Esophagus muscularis mucosa (tissue), 4 donors: ENCODE results near the gene TBC1D21. TPM values are rescaled to one million over a fixed set of nuclear protein-coding genes. Genes with fewer than 3 reads are reported as not detected.

ENCODE experiments used
- DNase-seq: peaks from one replicate; pipeline ENCODE4 v3.0.0-alpha.2; 2017; ENCODE audit errors: extremely low spot score
- H3K27ac ChIP-seq, 4 donors: fragments of 200-600 bp; sonication (generic); replicated peaks in 1 of 4; 1 replicate in 3 of 4; 2 replicates in 1 of 4; pipeline ENCODE4 v1.5.1; 2016 to 2019; ENCODE audit warnings: mild to moderate bottlenecking in 1 of 4
- H3K27me3 ChIP-seq, 4 donors: fragments of 200-600 bp; sonication (generic); one replicate each; pipeline versions ENCODE4 v1.5.1 to v1.6.0; 2016 to 2019
- H3K36me3 ChIP-seq, 4 donors: fragments of 200-600 bp; sonication (generic); one replicate each; pipeline ENCODE4 v1.5.1; 2016 to 2019
- H3K4me1 ChIP-seq, 4 donors: fragments of 200-600 bp; sonication (generic); one replicate each; pipeline ENCODE4 v1.5.1; 2016 to 2019
- H3K4me3 ChIP-seq, 4 donors: fragments of 200-600 bp; sonication (generic); 1 replicate in 2 of 4; 2 replicates in 2 of 4; pipeline ENCODE4 v1.5.1; 2016 to 2019; ENCODE audit warnings: mild to moderate bottlenecking in 4 of 4, moderate library complexity in 1 of 4
- H3K9me3 ChIP-seq, 4 donors: fragments of 200-600 bp; sonication (generic); 1 replicate in 3 of 4; 2 replicates in 1 of 4; pipeline ENCODE4 v1.5.1; 2016 to 2019
- EP300 ChIP-seq: sonication (generic); formaldehyde crosslinking; IDR thresholded peaks from one replicate; pipeline ENCODE4 v1.6.1; 2017; ENCODE audit warnings: antibody characterized with exemption
- POLR2A ChIP-seq: fragments of 450-650 bp; IDR thresholded peaks from one replicate; pipeline ENCODE4 v1.6.1; 2017; ENCODE audit warnings: antibody characterized with exemption, moderate library complexity, mild to moderate bottlenecking, low read depth
- POLR2AphosphoS5 ChIP-seq, 2 donors: sonication (generic); formaldehyde crosslinking; IDR thresholded peaks; one replicate each; pipeline ENCODE4 v1.6.1; 2017; ENCODE audit warnings: antibody characterized with exemption in 2 of 2
- WGBS: methylation state at CpG from one replicate; pipeline ENCODE4 v1.1.5; 2018; 5-methylcytosine and 5-hydroxymethylcytosine counted together
- intact Hi-C: fragments of 100-400 bp; cut with DNase I; formaldehyde crosslinking; loops from one replicate; pipeline ENCODE4 v1.15.1; 2023
- total RNA-seq, 4 donors: library from RNA; depleted of rRNA; stranded (reverse); fragments of >200 nt; gene quantifications; one replicate each; pipeline versions ENCODE4 v1.1.0 to v1.2.1, GENCODE V29; 2016
- TF ChIP-seq, protein P1 (sequence below), 3 experiments: fragments of 200-600 bp in 2 of 3; fragments of 450-650 bp in 1 of 3; sonication (generic) in 2 of 3; IDR thresholded peaks; one replicate each; pipeline ENCODE4 v1.5.1; 2017 to 2019; ENCODE audit warnings: antibody characterized with exemption in 3 of 3, mild to moderate bottlenecking in 2 of 3, moderate library complexity in 1 of 3

TBC1D21 gene
- total RNA-seq, 4 donors from 2014 or later = not detected

- H3K4me1 ChIP-seq = no peaks in the 10 kb centered on the region
- H3K27me3 ChIP-seq = peaks cover 0 to 17% (median 0%) of the 10 kb centered on the region in 4 donors
- H3K9me3 ChIP-seq = no peaks in the 10 kb centered on the region
- no peak overlapping the region for H3K27ac ChIP-seq
- no peak overlapping the region for H3K4me3 ChIP-seq
- DNase-seq = no peak
- no peaks in the 10 kb centered on the region for H3K36me3 ChIP-seq
- WGBS = 89% methylated on average over 3 of the region's 3 CpGs
- intact Hi-C loops = no loop called here
- TF ChIP-seq EP300 (no peak), POLR2AphosphoS5 (IDR thresholded peaks at IDR 0.05) (no peak), POLR2A (no peak)
- TF ChIP-seq, protein P1, sequence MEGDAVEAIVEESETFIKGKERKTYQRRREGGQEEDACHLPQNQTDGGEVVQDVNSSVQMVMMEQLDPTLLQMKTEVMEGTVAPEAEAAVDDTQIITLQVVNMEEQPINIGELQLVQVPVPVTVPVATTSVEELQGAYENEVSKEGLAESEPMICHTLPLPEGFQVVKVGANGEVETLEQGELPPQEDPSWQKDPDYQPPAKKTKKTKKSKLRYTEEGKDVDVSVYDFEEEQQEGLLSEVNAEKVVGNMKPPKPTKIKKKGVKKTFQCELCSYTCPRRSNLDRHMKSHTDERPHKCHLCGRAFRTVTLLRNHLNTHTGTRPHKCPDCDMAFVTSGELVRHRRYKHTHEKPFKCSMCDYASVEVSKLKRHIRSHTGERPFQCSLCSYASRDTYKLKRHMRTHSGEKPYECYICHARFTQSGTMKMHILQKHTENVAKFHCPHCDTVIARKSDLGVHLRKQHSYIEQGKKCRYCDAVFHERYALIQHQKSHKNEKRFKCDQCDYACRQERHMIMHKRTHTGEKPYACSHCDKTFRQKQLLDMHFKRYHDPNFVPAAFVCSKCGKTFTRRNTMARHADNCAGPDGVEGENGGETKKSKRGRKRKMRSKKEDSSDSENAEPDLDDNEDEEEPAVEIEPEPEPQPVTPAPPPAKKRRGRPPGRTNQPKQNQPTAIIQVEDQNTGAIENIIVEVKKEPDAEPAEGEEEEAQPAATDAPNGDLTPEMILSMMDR (IDR thresholded peaks at IDR 0.05) = no peak
Measured at GRCh38 chr15:73845907-73846306, 27.5 kb upstream of the TBC1D21 start.

- DNase-seq = no peak
- Histone ChIP-seq H3K27me3 (peaks cover 0 to 12% (median 0%) of the 10 kb centered on the region in 4 donors), H3K36me3 (no peaks in the 10 kb centered on the region), H3K4me1 (no peaks in the 10 kb centered on the region), H3K4me3 (no peak overlapping the region), H3K9me3 (no peaks in the 10 kb centered on the region), H3K27ac (no peak overlapping the region)
- TF ChIP-seq EP300 (no peak), POLR2A (no peak), POLR2AphosphoS5 (IDR thresholded peaks at IDR 0.05) (no peak)
- TF ChIP-seq, protein P1 (IDR thresholded peaks at IDR 0.05) = no peak
- intact Hi-C loops = no loop called here
- 100% methylated on average over 1 of the region's 2 CpGs for WGBS
Measured at GRCh38 chr15:73849641-73850040, 23.7 kb upstream of the TBC1D21 start.

- DNase-seq = no peak
- intact Hi-C loops = no loop called here
- no peak overlapping the region for H3K27ac ChIP-seq
- H3K4me1 ChIP-seq = no peaks in the 10 kb centered on the region
- H3K4me3 ChIP-seq = no peak overlapping the region
- TF ChIP-seq EP300 = no peak
- TF ChIP-seq POLR2AphosphoS5 (IDR thresholded peaks at IDR 0.05) = no peak
- TF ChIP-seq, protein P1 (IDR thresholded peaks at IDR 0.05) = no peak
- TF ChIP-seq POLR2A = no peak
- H3K36me3 ChIP-seq = no peaks in the 10 kb centered on the region
- 69% methylated on average over 1 of the region's 1 CpG for WGBS
- H3K9me3 ChIP-seq = no peaks in the 10 kb centered on the region
- H3K27me3 ChIP-seq = peaks cover 0 to 18% (median 0%) of the 10 kb centered on the region in 4 donors
Measured at GRCh38 chr15:73850228-73850627, 23.1 kb upstream of the TBC1D21 start.

DNA sequence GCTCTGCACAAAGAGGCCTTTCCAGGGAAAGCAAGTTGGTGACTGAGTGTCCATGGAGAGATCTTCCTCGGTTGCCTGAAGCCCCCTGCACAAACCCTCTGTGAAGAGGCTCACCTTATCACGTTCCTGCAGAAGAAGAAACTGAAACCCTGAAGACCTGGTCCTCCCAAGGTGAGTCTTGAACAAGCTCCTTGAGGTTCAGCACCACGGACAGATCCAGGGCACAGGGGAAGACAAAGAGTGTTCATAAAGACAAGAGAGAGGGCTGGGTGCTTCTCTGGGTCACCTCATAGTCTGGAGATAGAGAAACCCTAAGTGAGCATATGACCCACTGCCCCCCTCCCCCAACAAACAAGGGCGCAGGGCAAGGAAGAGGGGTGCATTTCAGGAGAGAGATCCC is 21.7 kb upstream of the TBC1D21 start:
- intact Hi-C loops = no loop called here
- H3K27me3 ChIP-seq = peaks cover 0 to 18% (median 0%) of the 10 kb centered on the region in 4 donors

More for the DNA sequence above, 21.7 kb upstream of the TBC1D21 start:
- no peak for DNase-seq
- WGBS = 23% methylated on average over 3 of the region's 4 CpGs
- H3K27ac ChIP-seq = no peak overlapping the region
- no peak overlapping the region for H3K4me3 ChIP-seq
- TF ChIP-seq EP300 (no peak), POLR2AphosphoS5 (IDR thresholded peaks at IDR 0.05) (no peak), POLR2A (no peak)
- TF ChIP-seq, protein P1 (IDR thresholded peaks at IDR 0.05) = no peak
- no peaks in the 10 kb centered on the region for H3K9me3 ChIP-seq
- H3K36me3 ChIP-seq = no peaks in the 10 kb centered on the region
- H3K4me1 ChIP-seq = no peaks in the 10 kb centered on the region
